Thoracic aorta (tissue), 2 donors: Measurements from ENCODE around the gene SEMA4A. TPM values are rescaled to one million over a fixed set of nuclear protein-coding genes. Genes with fewer than 3 reads are reported as not detected.
"Not testable (repeated sequence)": the region's sequence is repeated elsewhere in the genome, so short reads cannot be mapped to it uniquely, and the experiment has no call there.

Experiments
- ATAC-seq: fragments of 150-250 bp; one replicate; pipeline ENCODE4 v1.8.0; 2017; ENCODE audit warnings: low read depth; ENCODE audit not compliant: insufficient number of reproducible peaks, low FRiP score
- DNase-seq: peaks from one replicate; pipeline ENCODE4 v3.0.0-alpha.2; 2020; ENCODE audit warnings: low spot score
- H3K27ac ChIP-seq, 2 donors: fragments of 200-600 bp; sonication (generic); 1 replicate in 1 of 2; 2 replicates in 1 of 2; pipeline ENCODE4 v1.5.1; 2016; ENCODE audit warnings: mild to moderate bottlenecking in 2 of 2, moderate library complexity in 2 of 2
- H3K27me3 ChIP-seq: fragments of 200-600 bp; sonication (generic); replicated peaks from 2 replicates; pipeline ENCODE4 v1.6.0; 2016; ENCODE audit warnings: mild to moderate bottlenecking; ENCODE audit not compliant: insufficient read depth
- H3K36me3 ChIP-seq: fragments of 200-600 bp; sonication (generic); one replicate; pipeline ENCODE4 v1.5.1; 2016
- H3K4me1 ChIP-seq, 2 donors: fragments of 200-600 bp; sonication (generic); 1 replicate in 1 of 2; 2 replicates in 1 of 2; pipeline versions ENCODE4 v1.5.1 to v1.6.0; 2016; ENCODE audit warnings: low read depth in 2 of 2, mild to moderate bottlenecking in 1 of 2; ENCODE audit not compliant: control insufficient read depth in 1 of 2
- H3K4me3 ChIP-seq: fragments of 200-600 bp; sonication (generic); 2 replicates; pipeline ENCODE4 v1.5.1; 2016; ENCODE audit warnings: mild to moderate bottlenecking
- H3K9me3 ChIP-seq: fragments of 200-600 bp; sonication (generic); 2 replicates; pipeline ENCODE4 v1.5.1; 2016
- total RNA-seq, 2 donors: library from RNA; depleted of rRNA; stranded (reverse); fragments of >200 nt; gene quantifications; one replicate each; pipeline versions ENCODE4 v1.1.0 to v1.2.3, GENCODE V29; 2016
- TF ChIP-seq, protein P1 (sequence below): fragments of 200-600 bp; sonication (generic); IDR thresholded peaks from one replicate; pipeline ENCODE4 v1.5.1; 2019; ENCODE audit warnings: antibody characterized with exemption

SEMA4A gene
- total RNA-seq, 2 donors from 2014 or later = 12.7 to 15.8 TPM

DNA sequence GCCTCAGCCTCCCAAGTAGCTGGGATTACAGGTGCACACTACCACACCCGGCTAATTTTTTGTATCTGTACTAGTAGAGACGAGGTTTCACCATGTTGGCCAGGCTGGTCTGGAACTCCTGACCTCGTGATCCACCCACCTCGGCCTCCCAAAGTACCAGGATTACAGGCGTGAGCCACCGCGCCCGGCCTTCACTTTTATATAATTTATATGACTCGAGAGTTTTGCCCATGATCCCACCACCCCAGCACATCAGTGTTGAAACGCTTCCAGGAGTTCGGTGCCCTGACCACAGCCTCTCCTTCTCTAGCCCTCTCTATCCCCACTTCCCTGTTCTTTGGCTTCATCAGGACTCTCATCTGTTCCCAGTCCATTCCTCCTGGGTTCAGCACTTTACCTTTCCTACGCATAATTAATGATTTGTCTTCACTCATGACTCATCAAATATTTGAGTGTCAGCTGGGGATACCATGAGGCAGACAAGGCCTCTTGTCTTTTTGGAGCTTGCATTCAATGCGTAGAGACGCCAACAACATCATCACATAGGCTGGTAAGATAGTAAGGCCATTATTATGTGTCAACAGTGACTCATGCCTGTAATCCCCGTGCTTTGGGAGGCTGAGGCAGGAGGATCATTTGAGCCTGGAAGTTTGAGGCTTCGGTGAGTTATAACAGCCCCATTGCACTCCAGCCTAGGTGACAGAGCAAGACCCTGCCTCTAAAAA, 60.8 kb downstream of the SEMA4A start:
- peaks cover 16% of the 10 kb centered on the region for H3K36me3 ChIP-seq
- DNase-seq (no peak), ATAC-seq (no peak)
- H3K27ac ChIP-seq = peak overlapping the region; percentile 78 to 89
- peak overlapping the region; percentile 81 for H3K4me3 ChIP-seq
- H3K9me3 ChIP-seq = no peaks in the 10 kb centered on the region
- TF ChIP-seq, protein P1, sequence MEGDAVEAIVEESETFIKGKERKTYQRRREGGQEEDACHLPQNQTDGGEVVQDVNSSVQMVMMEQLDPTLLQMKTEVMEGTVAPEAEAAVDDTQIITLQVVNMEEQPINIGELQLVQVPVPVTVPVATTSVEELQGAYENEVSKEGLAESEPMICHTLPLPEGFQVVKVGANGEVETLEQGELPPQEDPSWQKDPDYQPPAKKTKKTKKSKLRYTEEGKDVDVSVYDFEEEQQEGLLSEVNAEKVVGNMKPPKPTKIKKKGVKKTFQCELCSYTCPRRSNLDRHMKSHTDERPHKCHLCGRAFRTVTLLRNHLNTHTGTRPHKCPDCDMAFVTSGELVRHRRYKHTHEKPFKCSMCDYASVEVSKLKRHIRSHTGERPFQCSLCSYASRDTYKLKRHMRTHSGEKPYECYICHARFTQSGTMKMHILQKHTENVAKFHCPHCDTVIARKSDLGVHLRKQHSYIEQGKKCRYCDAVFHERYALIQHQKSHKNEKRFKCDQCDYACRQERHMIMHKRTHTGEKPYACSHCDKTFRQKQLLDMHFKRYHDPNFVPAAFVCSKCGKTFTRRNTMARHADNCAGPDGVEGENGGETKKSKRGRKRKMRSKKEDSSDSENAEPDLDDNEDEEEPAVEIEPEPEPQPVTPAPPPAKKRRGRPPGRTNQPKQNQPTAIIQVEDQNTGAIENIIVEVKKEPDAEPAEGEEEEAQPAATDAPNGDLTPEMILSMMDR = no peak
- H3K4me1 ChIP-seq = peaks cover 21 to 31% of the 10 kb centered on the region in 2 donors
- no peaks in the 10 kb centered on the region for H3K27me3 ChIP-seq

DNA sequence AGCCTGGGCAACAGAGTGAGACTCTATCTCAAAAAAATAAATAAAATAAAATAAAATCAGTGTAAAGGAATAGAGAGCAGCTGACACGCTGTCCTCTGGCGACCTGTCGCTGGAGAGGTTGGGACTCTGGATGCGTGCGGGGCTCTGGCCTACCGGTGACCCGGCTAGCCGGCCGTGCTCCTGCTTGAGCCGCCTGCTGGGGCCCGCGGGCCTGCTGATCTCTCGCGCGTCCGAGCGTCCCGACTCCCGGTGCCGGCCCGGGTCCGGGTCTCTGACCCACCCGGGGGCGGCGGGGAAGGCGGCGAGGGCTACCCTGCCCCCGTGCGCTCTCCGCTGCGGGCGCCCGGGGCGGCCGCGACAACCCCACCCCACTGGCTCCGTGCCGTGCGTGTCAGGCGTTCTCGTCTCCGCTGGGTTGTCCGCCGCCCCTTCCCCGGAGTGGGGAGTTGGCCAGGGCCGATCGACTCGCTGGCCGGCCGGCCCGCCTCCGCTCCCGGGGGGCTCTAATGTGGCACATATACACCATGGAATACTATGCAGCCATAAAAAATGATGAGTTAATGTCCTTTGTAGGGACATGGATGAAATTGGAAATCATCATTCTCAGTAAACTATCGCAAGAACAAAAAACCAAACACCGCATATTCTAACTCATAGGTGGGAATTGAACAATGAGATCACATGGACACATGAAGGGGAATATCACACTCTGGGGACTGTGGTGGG, 63.1 kb downstream of the SEMA4A start:
- H3K4me3 ChIP-seq, H3K27me3 ChIP-seq, H3K27ac ChIP-seq, H3K9me3 ChIP-seq, ATAC-seq, DNase-seq: not testable (repeated sequence)
- peaks cover 21 to 31% of the 10 kb centered on the region in 2 donors for H3K4me1 ChIP-seq
- peaks cover 11% of the 10 kb centered on the region for H3K36me3 ChIP-seq

DNA sequence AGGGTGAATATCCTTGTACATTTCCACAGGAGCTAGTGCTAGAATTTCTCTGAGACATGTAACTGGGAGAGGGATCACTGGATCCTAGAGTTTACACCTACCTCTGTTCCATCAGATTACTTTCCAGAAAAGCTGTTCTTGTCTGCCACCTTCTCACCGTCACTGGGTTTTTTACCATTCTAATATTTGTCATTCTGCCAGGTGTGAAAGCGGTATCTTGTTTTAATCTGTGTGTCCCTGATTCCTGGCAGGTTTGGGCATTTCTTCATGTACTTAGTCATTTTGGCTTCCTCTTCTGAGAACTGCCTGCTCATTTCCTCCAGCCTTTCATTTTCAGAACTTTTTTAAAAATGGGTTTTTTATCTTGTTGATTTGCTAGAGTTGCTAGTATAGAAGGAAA, 64.5 kb downstream of the SEMA4A start:
- Histone ChIP-seq H3K27ac (peak overlapping the region; percentile 63 to 70), H3K27me3 (no peaks in the 10 kb centered on the region), H3K9me3 (no peaks in the 10 kb centered on the region), H3K4me1 (peaks cover 21 to 26% of the 10 kb centered on the region in 2 donors), H3K4me3 (peak overlapping the region; percentile 1), H3K36me3 (peaks cover 9% of the 10 kb centered on the region)
- DNase-seq (no peak), ATAC-seq (no peak)
- TF ChIP-seq, protein P1 = no peak

DNA sequence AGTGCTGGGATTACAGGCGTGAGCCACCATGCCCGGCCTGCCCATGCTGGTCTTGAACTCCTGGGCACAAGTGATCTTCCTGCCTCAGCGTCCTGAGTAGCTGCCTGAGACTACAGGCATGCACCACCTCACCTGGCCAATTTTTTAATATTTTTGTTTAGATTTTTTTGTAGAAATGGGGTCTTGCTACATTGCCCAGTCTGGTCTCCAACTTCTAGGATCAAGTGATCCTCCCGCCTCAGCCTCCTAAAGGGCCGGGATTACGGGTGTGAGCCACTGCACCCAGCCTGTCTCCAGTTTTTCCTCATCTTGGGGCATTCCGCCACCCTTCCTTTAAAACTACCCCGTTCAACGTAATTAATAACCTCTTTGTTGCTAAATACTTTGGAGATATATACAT, 66.8 kb downstream of the SEMA4A start:
- Histone ChIP-seq H3K4me1 (peaks cover 14 to 16% of the 10 kb centered on the region in 2 donors), H3K27me3 (no peaks in the 10 kb centered on the region), H3K9me3 (no peaks in the 10 kb centered on the region), H3K36me3 (peaks cover 19% of the 10 kb centered on the region), H3K4me3 (no peak overlapping the region), H3K27ac (no peak overlapping the region)
- ATAC-seq (no peak), DNase-seq (no peak)
- TF ChIP-seq, protein P1 = no peak

DNA sequence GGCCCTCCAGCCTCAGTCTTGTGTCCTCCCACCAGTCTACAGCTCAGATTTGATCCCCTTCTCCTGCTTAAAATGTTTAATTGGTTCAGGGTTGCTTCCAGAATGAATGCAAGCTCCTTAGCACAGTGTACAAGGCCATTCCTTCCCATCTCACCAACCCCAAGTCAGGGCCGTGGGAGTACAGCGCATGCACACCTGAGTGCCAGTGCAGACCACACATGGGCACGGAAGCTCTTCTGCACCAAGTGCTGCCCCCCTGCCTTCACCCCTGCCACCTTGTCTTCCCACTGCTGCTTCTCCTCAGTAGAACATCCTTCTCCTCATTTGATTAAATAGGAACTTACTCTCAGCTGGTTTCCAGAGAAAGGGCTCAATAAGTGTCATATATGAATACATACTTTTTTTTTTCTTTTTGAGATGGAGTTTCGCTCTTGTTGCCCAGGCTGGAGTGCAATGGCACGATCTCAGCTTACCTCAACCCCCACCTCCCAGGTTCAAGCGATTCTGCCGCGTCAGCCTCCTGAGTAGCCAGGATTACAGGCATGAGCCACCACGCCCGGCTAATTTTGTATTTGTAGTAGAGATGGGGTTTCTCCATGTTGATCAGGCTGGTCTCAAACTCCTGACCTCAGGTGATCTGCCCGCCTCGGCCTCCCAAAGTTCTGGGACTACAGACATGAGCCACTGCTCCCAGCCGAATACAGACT, 68.8 kb downstream of the SEMA4A start:
- Histone ChIP-seq H3K4me1 (peaks cover 14% of the 10 kb centered on the region in 2 donors), H3K9me3 (no peaks in the 10 kb centered on the region), H3K27me3 (no peaks in the 10 kb centered on the region), H3K36me3 (peaks cover 19% of the 10 kb centered on the region), H3K27ac (no peak overlapping the region), H3K4me3 (no peak overlapping the region)
- DNase-seq (no peak), ATAC-seq (no peak)
- TF ChIP-seq, protein P1 = no peak
